ENCODE results near the gene STAT5B. TPM values are rescaled to one million over a fixed set of nuclear protein-coding genes. Genes with fewer than 3 reads are reported as not detected.

Gene STAT5B
- total and polyA plus RNA-seq, 2 of the 13 experiments (the other 11 are each of a cell fraction or from before 2014, with no cell fraction given), result 21.0 to 42.8 TPM

DNA sequence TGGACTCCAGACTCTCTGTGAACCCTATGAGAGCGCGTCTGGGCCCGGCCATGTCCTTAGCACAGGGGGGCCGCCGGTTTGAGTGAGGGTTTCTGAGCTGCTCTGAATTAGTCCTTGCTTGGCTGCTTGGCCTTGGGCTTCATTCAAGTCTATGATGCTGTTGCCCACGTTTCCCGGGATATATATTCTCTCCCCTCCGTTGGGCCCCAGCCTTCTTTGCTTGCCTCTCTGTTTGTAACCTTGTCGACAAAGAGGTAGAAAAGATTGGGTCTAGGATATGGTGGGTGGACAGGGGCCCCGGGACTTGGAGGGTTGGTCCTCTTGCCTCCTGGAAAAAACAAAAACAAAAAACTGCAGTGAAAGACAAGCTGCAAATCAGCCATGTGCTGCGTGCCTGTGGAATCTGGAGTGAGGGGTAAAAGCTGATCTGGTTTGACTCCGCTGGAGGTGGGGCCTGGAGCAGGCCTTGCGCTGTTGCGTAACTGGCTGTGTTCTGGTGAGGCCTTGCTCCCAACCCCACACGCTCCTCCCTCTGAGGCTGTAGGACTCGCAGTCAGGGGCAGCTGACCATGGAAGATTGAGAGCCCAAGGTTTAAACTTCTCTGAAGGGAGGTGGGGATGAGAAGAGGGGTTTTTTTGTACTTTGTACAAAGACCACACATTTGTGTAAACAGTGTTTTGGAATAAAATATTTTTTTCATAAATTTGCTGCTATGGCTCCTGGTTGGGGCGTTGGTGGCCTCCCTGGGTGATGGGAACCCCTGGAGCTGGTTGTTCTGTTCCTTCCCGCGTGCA, 35.2 kb upstream of the STAT5B start (continued):
- TF ChIP-seq, protein P1, sequence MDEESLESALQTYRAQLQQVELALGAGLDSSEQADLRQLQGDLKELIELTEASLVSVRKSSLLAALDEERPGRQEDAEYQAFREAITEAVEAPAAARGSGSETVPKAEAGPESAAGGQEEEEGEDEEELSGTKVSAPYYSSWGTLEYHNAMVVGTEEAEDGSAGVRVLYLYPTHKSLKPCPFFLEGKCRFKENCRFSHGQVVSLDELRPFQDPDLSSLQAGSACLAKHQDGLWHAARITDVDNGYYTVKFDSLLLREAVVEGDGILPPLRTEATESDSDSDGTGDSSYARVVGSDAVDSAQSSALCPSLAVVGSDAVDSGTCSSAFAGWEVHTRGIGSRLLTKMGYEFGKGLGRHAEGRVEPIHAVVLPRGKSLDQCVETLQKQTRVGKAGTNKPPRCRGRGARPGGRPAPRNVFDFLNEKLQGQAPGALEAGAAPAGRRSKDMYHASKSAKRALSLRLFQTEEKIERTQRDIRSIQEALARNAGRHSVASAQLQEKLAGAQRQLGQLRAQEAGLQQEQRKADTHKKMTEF (CRISPR knock-in tag; IDR thresholded peaks at IDR 0.05), result peak; percentile 54
- TF ChIP-seq ARHGAP35 (CRISPR knock-in tag; IDR thresholded peaks at IDR 0.05; ENCODE audit: borderline replicate concordance), result 0 out of 2 replicates have a peak, but pooled peaks have one; percentile 71
- TF ChIP-seq ZNF792 (CRISPR knock-in tag; IDR thresholded peaks at IDR 0.05), result peak; percentile 82
- 0 out of 2 replicates have a peak, but pooled peaks have one; percentile 8 for TF ChIP-seq ZNF598 (CRISPR knock-in tag; IDR thresholded peaks at IDR 0.05; ENCODE audit: borderline replicate concordance)
- no peak for TF ChIP-seq EHMT2 (IDR thresholded peaks at IDR 0.05; ENCODE audit: borderline replicate concordance, low read depth, low read length)
- TF ChIP-seq ZNF878 (CRISPR knock-in tag; IDR thresholded peaks at IDR 0.05), result peak; percentile 23; the same call in 1 of the 2 replicates
- TF ChIP-seq, protein P2, sequence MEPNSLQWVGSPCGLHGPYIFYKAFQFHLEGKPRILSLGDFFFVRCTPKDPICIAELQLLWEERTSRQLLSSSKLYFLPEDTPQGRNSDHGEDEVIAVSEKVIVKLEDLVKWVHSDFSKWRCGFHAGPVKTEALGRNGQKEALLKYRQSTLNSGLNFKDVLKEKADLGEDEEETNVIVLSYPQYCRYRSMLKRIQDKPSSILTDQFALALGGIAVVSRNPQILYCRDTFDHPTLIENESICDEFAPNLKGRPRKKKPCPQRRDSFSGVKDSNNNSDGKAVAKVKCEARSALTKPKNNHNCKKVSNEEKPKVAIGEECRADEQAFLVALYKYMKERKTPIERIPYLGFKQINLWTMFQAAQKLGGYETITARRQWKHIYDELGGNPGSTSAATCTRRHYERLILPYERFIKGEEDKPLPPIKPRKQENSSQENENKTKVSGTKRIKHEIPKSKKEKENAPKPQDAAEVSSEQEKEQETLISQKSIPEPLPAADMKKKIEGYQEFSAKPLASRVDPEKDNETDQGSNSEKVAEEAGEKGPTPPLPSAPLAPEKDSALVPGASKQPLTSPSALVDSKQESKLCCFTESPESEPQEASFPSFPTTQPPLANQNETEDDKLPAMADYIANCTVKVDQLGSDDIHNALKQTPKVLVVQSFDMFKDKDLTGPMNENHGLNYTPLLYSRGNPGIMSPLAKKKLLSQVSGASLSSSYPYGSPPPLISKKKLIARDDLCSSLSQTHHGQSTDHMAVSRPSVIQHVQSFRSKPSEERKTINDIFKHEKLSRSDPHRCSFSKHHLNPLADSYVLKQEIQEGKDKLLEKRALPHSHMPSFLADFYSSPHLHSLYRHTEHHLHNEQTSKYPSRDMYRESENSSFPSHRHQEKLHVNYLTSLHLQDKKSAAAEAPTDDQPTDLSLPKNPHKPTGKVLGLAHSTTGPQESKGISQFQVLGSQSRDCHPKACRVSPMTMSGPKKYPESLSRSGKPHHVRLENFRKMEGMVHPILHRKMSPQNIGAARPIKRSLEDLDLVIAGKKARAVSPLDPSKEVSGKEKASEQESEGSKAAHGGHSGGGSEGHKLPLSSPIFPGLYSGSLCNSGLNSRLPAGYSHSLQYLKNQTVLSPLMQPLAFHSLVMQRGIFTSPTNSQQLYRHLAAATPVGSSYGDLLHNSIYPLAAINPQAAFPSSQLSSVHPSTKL (CRISPR knock-in tag; IDR thresholded peaks at IDR 0.05), result peak; percentile 84
- TF ChIP-seq SATB2 (CRISPR knock-in tag; IDR thresholded peaks at IDR 0.05), result no peak; the same call in 1 of the 2 replicates
- no peak; the same call in 1 of the 2 replicates for TF ChIP-seq ZNF766 (CRISPR knock-in tag; IDR thresholded peaks at IDR 0.05; ENCODE audit: borderline replicate concordance)
- peak; percentile 90 for TF ChIP-seq HDAC2 (CRISPR knock-in tag; IDR thresholded peaks at IDR 0.05)
- TF ChIP-seq, protein P3, sequence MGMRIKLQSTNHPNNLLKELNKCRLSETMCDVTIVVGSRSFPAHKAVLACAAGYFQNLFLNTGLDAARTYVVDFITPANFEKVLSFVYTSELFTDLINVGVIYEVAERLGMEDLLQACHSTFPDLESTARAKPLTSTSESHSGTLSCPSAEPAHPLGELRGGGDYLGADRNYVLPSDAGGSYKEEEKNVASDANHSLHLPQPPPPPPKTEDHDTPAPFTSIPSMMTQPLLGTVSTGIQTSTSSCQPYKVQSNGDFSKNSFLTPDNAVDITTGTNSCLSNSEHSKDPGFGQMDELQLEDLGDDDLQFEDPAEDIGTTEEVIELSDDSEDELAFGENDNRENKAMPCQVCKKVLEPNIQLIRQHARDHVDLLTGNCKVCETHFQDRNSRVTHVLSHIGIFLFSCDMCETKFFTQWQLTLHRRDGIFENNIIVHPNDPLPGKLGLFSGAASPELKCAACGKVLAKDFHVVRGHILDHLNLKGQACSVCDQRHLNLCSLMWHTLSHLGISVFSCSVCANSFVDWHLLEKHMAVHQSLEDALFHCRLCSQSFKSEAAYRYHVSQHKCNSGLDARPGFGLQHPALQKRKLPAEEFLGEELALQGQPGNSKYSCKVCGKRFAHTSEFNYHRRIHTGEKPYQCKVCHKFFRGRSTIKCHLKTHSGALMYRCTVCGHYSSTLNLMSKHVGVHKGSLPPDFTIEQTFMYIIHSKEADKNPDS (CRISPR knock-in tag; IDR thresholded peaks at IDR 0.05), result no peak
- TF ChIP-seq, protein P4, sequence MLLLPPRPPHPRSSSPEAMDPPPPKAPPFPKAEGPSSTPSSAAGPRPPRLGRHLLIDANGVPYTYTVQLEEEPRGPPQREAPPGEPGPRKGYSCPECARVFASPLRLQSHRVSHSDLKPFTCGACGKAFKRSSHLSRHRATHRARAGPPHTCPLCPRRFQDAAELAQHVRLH (CRISPR knock-in tag; IDR thresholded peaks at IDR 0.05; ENCODE audit: borderline replicate concordance, low read depth), result peak; percentile 61; the same call in 1 of the 2 replicates
- no peak for TF ChIP-seq GLI4 (CRISPR knock-in tag; IDR thresholded peaks at IDR 0.05; ENCODE audit: borderline replicate concordance)
- 0 out of 4 replicates have a peak, but pooled peaks of 1 of the 2 experiments have one; percentile 40 for TF ChIP-seq NR2F1 (CRISPR knock-in tag; IDR thresholded peaks at IDR 0.05)
- peak; percentile 70; the same call in 1 of the 2 replicates for TF ChIP-seq MAZ (IDR thresholded peaks at IDR 0.05; ENCODE audit: borderline replicate concordance, low read depth, low read length)
- no peak for TF ChIP-seq MAZ (CRISPR knock-in tag; IDR thresholded peaks at IDR 0.05; ENCODE audit: low read depth)
- peak; percentile 61; the same call in 1 of the 2 replicates for TF ChIP-seq ZKSCAN8 (CRISPR knock-in tag; IDR thresholded peaks at IDR 0.05; ENCODE audit: borderline replicate concordance)
